ENCODE measurements around the gene IFNGR1. TPM values are rescaled to one million over a fixed set of nuclear protein-coding genes. Genes with fewer than 3 reads are reported as not detected.

Gene IFNGR1
- total and polyA plus RNA-seq, 2 of the 13 experiments (the other 11 are each of a cell fraction or from before 2014, with no cell fraction given): 82.8 to 87.8 TPM

DNA sequence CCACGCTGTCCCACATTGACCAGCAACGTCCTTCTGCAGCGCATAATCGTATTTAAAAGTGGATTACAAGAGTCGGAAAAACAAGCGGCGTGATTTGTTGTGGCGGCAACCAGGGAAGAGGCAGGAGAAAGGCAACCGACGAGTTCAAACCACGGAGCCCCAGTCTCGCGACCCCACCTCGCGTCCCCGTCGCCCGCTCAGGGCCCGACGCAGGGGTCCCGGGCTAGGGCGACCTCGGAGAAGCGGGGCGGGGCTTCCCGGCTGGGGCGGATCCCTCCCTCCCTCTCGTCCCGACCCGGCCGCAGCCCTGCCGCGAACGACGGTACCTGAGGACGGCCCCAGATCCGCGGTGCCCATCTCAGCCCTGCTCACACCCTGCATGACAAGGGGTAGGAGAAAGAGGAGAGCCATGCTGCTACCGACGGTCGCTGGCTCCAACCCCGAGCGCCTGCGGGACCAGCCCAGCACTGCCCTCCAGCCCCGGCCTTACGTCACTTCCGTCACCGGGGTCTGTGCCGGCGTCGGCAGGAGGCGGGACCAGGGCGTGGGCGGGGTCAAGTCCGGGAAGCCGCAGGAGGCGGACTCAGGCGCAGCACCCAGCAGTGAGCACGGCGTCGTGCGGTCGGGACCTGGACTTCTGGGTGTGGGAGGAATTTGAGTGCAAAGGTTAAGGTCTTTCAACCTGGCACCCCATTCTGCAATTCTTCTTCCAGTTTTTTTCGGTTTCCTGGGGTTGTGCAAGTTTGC lies at the start of gene IFNGR1 (continued):
- TF ChIP-seq ZNF747 (CRISPR knock-in tag; IDR thresholded peaks at IDR 0.05; ENCODE audit: borderline replicate concordance) (peak; percentile 88; the same call in 1 of the 2 replicates), HDAC1 (CRISPR knock-in tag; IDR thresholded peaks at IDR 0.05) (peak; percentile 91), PHF21A (CRISPR knock-in tag; IDR thresholded peaks at IDR 0.05) (peak; percentile 90), ZBTB7A (CRISPR knock-in tag; IDR thresholded peaks at IDR 0.05) (peak; percentile 81; the same call in 1 of the 2 replicates), ONECUT2 (CRISPR knock-in tag; IDR thresholded peaks at IDR 0.05) (peak; percentile 55; the same call in 1 of the 2 replicates), ZNF329 (CRISPR knock-in tag; IDR thresholded peaks at IDR 0.05; ENCODE audit: low read depth) (no peak), ZNF605 (CRISPR knock-in tag; IDR thresholded peaks at IDR 0.05) (peak; percentile 90), ZSCAN25 (CRISPR knock-in tag; IDR thresholded peaks at IDR 0.05) (peak; percentile 84; the same call in 1 of the 2 replicates), ZNF24 (IDR thresholded peaks at IDR 0.05) (no peak), RELA (CRISPR knock-in tag; IDR thresholded peaks at IDR 0.05) (no peak), ZNF746 (CRISPR knock-in tag; IDR thresholded peaks at IDR 0.05) (no peak; the same call in 1 of the 2 replicates), RARA (CRISPR knock-in tag; IDR thresholded peaks at IDR 0.05) (peak; percentile 83), ZSCAN29 (CRISPR knock-in tag; conservative IDR thresholded peaks at IDR 0.05) (0 out of 2 replicates have a peak, but pooled peaks have one; percentile 19), TCF7 (IDR thresholded peaks at IDR 0.05; ENCODE audit: low read depth) (no peak; the same call in 1 of the 2 replicates)
- TF ChIP-seq, protein P1, sequence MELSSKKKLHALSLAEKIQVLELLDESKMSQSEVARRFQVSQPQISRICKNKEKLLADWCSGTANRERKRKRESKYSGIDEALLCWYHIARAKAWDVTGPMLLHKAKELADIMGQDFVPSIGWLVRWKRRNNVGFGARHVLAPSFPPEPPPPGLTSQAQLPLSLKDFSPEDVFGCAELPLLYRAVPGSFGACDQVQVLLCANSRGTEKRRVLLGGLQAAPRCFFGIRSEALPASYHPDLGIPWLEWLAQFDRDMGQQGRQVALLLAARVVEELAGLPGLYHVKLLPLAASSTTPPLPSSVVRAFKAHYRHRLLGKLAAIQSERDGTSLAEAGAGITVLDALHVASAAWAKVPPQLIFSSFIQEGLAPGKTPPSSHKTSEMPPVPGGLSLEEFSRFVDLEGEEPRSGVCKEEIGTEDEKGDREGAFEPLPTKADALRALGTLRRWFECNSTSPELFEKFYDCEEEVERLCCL (CRISPR knock-in tag; IDR thresholded peaks at IDR 0.05; ENCODE audit: borderline replicate concordance): no peak
- TF ChIP-seq, protein P2, sequence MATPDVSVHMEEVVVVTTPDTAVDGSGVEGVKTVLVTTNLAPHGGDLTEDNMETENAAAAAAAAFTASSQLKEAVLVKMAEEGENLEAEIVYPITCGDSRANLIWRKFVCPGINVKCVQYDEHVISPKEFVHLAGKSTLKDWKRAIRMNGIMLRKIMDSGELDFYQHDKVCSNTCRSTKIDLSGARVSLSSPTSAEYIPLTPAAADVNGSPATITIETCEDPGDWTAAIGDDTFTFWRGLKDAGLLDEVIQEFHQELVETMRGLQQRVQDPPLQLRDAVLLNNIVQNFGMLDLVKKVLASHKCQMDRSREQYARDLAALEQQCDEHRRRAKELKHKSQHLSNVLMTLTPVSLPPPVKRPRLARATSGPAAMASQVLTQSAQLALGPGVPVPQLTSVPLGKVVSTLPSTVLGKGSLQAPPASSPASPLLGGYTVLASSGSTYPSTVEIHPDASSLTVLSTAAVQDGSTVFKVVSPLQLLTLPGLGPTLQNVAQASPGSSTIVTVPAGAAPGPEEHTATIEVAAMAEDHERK (CRISPR knock-in tag; IDR thresholded peaks at IDR 0.05; ENCODE audit: low read depth): peak; percentile 31; the same call in 1 of the 2 replicates
- TF ChIP-seq, protein P3, sequence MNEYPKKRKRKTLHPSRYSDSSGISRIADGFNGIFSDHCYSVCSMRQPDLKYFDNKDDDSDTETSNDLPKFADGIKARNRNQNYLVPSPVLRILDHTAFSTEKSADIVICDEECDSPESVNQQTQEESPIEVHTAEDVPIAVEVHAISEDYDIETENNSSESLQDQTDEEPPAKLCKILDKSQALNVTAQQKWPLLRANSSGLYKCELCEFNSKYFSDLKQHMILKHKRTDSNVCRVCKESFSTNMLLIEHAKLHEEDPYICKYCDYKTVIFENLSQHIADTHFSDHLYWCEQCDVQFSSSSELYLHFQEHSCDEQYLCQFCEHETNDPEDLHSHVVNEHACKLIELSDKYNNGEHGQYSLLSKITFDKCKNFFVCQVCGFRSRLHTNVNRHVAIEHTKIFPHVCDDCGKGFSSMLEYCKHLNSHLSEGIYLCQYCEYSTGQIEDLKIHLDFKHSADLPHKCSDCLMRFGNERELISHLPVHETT (CRISPR knock-in tag; conservative IDR thresholded peaks at IDR 0.05): 0 out of 2 replicates have a peak, but pooled peaks have one; percentile 69
- TF ChIP-seq, protein P4, sequence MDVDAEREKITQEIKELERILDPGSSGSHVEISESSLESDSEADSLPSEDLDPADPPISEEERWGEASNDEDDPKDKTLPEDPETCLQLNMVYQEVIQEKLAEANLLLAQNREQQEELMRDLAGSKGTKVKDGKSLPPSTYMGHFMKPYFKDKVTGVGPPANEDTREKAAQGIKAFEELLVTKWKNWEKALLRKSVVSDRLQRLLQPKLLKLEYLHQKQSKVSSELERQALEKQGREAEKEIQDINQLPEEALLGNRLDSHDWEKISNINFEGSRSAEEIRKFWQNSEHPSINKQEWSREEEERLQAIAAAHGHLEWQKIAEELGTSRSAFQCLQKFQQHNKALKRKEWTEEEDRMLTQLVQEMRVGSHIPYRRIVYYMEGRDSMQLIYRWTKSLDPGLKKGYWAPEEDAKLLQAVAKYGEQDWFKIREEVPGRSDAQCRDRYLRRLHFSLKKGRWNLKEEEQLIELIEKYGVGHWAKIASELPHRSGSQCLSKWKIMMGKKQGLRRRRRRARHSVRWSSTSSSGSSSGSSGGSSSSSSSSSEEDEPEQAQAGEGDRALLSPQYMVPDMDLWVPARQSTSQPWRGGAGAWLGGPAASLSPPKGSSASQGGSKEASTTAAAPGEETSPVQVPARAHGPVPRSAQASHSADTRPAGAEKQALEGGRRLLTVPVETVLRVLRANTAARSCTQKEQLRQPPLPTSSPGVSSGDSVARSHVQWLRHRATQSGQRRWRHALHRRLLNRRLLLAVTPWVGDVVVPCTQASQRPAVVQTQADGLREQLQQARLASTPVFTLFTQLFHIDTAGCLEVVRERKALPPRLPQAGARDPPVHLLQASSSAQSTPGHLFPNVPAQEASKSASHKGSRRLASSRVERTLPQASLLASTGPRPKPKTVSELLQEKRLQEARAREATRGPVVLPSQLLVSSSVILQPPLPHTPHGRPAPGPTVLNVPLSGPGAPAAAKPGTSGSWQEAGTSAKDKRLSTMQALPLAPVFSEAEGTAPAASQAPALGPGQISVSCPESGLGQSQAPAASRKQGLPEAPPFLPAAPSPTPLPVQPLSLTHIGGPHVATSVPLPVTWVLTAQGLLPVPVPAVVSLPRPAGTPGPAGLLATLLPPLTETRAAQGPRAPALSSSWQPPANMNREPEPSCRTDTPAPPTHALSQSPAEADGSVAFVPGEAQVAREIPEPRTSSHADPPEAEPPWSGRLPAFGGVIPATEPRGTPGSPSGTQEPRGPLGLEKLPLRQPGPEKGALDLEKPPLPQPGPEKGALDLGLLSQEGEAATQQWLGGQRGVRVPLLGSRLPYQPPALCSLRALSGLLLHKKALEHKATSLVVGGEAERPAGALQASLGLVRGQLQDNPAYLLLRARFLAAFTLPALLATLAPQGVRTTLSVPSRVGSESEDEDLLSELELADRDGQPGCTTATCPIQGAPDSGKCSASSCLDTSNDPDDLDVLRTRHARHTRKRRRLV (CRISPR knock-in tag; IDR thresholded peaks at IDR 0.05): no peak; the same call in 1 of the 2 replicates

Measured in HepG2 (cell line).